ENCODE data around the gene DHCR7.

DHCR7 gene

DNA sequence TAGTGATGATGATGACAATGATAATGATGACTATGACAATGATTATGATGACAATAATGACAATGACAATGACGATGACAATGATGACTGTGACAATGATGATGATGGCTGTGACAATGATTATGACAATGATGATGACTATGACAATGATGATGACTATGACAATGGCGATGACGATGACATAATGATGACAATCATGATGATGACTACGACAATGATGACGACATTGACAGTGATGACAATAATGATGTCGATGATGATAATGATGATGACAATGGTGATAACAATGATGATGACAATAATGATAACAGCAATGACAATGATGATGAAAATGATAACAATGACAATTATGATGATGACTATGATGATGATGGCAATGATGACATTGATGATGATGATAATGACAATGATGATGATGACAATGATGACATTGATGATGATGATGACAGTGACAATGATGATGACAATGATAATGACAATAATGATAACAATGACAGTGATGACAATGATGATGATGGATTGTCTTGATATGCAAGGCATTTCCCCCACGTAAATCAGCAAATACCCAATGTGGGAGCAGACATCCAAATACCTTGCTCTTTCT, 37.7 kb downstream of the DHCR7 start:
- Histone ChIP-seq H3K4me1 (ENCODE audit: control insufficient read depth in 1 of 2, insufficient read depth in 1 of 2, low read depth in 1 of 2, low read length in 1 of 2) (no peaks in the 10 kb centered on the region), H3K27ac (no peak overlapping the region), H3K27me3 (peaks cover 12% of the 10 kb centered on the region), H3K36me3 (no peaks in the 10 kb centered on the region), H3K9me3 (no peaks in the 10 kb centered on the region), H3K4me3 (ENCODE audit: low read depth in 1 of 2, low read length in 1 of 2) (no peak overlapping the region)
- TF ChIP-seq, protein P1, sequence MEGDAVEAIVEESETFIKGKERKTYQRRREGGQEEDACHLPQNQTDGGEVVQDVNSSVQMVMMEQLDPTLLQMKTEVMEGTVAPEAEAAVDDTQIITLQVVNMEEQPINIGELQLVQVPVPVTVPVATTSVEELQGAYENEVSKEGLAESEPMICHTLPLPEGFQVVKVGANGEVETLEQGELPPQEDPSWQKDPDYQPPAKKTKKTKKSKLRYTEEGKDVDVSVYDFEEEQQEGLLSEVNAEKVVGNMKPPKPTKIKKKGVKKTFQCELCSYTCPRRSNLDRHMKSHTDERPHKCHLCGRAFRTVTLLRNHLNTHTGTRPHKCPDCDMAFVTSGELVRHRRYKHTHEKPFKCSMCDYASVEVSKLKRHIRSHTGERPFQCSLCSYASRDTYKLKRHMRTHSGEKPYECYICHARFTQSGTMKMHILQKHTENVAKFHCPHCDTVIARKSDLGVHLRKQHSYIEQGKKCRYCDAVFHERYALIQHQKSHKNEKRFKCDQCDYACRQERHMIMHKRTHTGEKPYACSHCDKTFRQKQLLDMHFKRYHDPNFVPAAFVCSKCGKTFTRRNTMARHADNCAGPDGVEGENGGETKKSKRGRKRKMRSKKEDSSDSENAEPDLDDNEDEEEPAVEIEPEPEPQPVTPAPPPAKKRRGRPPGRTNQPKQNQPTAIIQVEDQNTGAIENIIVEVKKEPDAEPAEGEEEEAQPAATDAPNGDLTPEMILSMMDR (IDR thresholded peaks at IDR 0.05): no peak

DNA sequence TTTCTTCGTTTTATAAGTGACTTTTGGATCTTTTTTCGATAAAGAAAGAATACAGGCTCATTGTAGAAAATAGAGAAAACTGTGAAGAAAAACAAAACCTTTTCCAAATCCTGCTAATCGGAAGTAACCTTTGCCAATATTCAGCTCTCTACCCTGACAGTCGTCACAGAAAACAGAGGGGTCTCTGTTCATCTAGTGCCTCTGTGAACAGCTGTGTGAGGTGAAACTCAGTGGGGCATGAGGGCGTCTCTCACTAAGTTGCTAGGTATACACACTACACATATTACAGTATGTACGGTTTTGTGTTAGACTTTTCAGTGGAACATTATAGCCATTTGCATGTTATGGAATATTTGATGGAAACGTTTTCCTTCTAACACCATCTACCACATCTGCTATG, 39.4 kb downstream of the DHCR7 start:
- H3K4me1 ChIP-seq (ENCODE audit: control insufficient read depth in 1 of 2, insufficient read depth in 1 of 2, low read depth in 1 of 2, low read length in 1 of 2): no peaks in the 10 kb centered on the region
- no peaks in the 10 kb centered on the region for H3K36me3 ChIP-seq
- H3K9me3 ChIP-seq: no peaks in the 10 kb centered on the region
- TF ChIP-seq, protein P1 (IDR thresholded peaks at IDR 0.05): no peak
- H3K27ac ChIP-seq: no peak overlapping the region
- peaks cover 8% of the 10 kb centered on the region for H3K27me3 ChIP-seq
- no peak overlapping the region for H3K4me3 ChIP-seq (ENCODE audit: low read depth in 1 of 2, low read length in 1 of 2)

- H3K9me3 ChIP-seq: no peaks in the 10 kb centered on the region
- H3K4me1 ChIP-seq (ENCODE audit: control insufficient read depth in 1 of 2, insufficient read depth in 1 of 2, low read depth in 1 of 2, low read length in 1 of 2): no peaks in the 10 kb centered on the region
- H3K27me3 ChIP-seq: peaks cover 8% of the 10 kb centered on the region
- TF ChIP-seq, protein P1 (IDR thresholded peaks at IDR 0.05): no peak
- no peaks in the 10 kb centered on the region for H3K36me3 ChIP-seq
- no peak overlapping the region for H3K4me3 ChIP-seq (ENCODE audit: low read depth in 1 of 2, low read length in 1 of 2)
- H3K27ac ChIP-seq: no peak overlapping the region
Measured at GRCh38 chr11:71407356-71407755, 40.8 kb downstream of the DHCR7 start.

DNA sequence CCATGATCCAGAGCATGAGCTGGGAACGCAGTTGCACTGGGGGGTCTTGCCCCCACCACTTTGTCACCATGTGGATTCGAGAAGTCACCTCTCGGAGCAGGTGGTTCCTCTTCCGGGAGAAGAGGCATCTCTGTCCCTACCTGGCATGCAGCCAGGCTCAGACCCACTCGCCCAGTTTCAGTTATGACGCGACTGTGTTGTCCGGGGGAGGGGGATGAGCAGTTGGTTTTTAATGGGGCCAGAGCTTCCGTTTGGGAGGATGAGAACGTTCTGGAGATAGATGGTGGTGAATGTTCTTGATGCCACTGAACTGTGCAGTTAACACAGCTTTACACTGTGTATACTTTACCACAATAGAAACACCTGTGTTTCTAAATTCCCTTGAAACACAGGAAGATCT, 41.5 kb downstream of the DHCR7 start:
- TF ChIP-seq, protein P1 (IDR thresholded peaks at IDR 0.05): no peak

GRCh38 chr11:71404209-71404608, 44.0 kb downstream of the DHCR7 start:
- H3K4me3 ChIP-seq (ENCODE audit: low read depth in 1 of 2, low read length in 1 of 2): no peak overlapping the region
- no peaks in the 10 kb centered on the region for H3K9me3 ChIP-seq
- H3K4me1 ChIP-seq (ENCODE audit: control insufficient read depth in 1 of 2, insufficient read depth in 1 of 2, low read depth in 1 of 2, low read length in 1 of 2): no peaks in the 10 kb centered on the region
- H3K36me3 ChIP-seq: no peaks in the 10 kb centered on the region
- TF ChIP-seq, protein P1 (IDR thresholded peaks at IDR 0.05): no peak
- H3K27me3 ChIP-seq: no peaks in the 10 kb centered on the region
- H3K27ac ChIP-seq: no peak overlapping the region

More for the DNA sequence above, 41.5 kb downstream of the DHCR7 start:
- H3K27ac ChIP-seq: no peak overlapping the region
- H3K27me3 ChIP-seq: peaks cover 8% of the 10 kb centered on the region
- no peak overlapping the region for H3K4me3 ChIP-seq (ENCODE audit: low read depth in 1 of 2, low read length in 1 of 2)
- no peaks in the 10 kb centered on the region for H3K4me1 ChIP-seq (ENCODE audit: control insufficient read depth in 1 of 2, insufficient read depth in 1 of 2, low read depth in 1 of 2, low read length in 1 of 2)
- no peaks in the 10 kb centered on the region for H3K9me3 ChIP-seq
- no peaks in the 10 kb centered on the region for H3K36me3 ChIP-seq

Data from neutrophil (primary cell).